GM18508 (cell line): Measurements from ENCODE around the gene SEC61B.
A peak's percentile ranks its signal among the peaks of the same experiment; 100 is the strongest.
"Not testable (repeated sequence)": the region's sequence is repeated elsewhere in the genome, so short reads cannot be mapped to it uniquely, and the experiment has no call there.

Experiments
- ATAC-seq: cut with Tn5 transposase; IDR thresholded peaks from one replicate; pipeline ENCODE4 v1.9.1; 2021; ENCODE audit warnings: moderate number of reproducible peaks; ENCODE audit not compliant: insufficient read depth, unreplicated experiment

The SEC61B gene

GRCh38 chr9:99190597-99191283 lies 31.3 kb upstream of the SEC61B start:
- no peak for ATAC-seq

- ATAC-seq = no peak
Measured at GRCh38 chr9:99192786-99193465, 29.2 kb upstream of the SEC61B start.

- ATAC-seq = no peak
Measured at GRCh38 chr9:99193466-99193821, 28.6 kb upstream of the SEC61B start.

GRCh38 chr9:99196484-99196883 lies 25.6 kb upstream of the SEC61B start:
- ATAC-seq = not testable (repeated sequence)

- ATAC-seq = no peak
Measured at GRCh38 chr9:99197124-99197630, 24.9 kb upstream of the SEC61B start.

- ATAC-seq = no peak
Measured at GRCh38 chr9:99197987-99198386, 24.1 kb upstream of the SEC61B start.

- no peak for ATAC-seq
Measured at GRCh38 chr9:99199938-99200539, 22.0 kb upstream of the SEC61B start.

- no peak for ATAC-seq
Measured at GRCh38 chr9:99201603-99202002, 20.5 kb upstream of the SEC61B start.

- no peak for ATAC-seq
Measured at GRCh38 chr9:99210572-99210971, 11.5 kb upstream of the SEC61B start.

GRCh38 chr9:99211746-99212145 lies 10.3 kb upstream of the SEC61B start:
- no peak for ATAC-seq

GRCh38 chr9:99213197-99213596 lies 8.9 kb upstream of the SEC61B start:
- ATAC-seq = no peak

- ATAC-seq = no peak
Measured at GRCh38 chr9:99216073-99216472, 6.0 kb upstream of the SEC61B start.

- no peak for ATAC-seq
Measured at GRCh38 chr9:99220011-99220410, 2.1 kb upstream of the SEC61B start.

- ATAC-seq = no peak
Measured at GRCh38 chr9:99221266-99221620, 839 bp upstream of the SEC61B start.

GRCh38 chr9:99222416-99223270 lies 561 bp downstream of the SEC61B start:
- ATAC-seq = peak; percentile 25

- ATAC-seq = no peak
Measured at GRCh38 chr9:99224445-99224844, 2.4 kb downstream of the SEC61B start.

- ATAC-seq = no peak
Measured at GRCh38 chr9:99226054-99226453, 4.0 kb downstream of the SEC61B start.

GRCh38 chr9:99230206-99230605 lies 8.1 kb downstream of the SEC61B start:
- no peak for ATAC-seq

GRCh38 chr9:99231711-99232110 lies 9.6 kb downstream of the SEC61B start:
- no peak for ATAC-seq

GRCh38 chr9:99234618-99235017 lies 12.5 kb downstream of the SEC61B start:
- ATAC-seq = no peak

GRCh38 chr9:99235069-99235468 lies 13.0 kb downstream of the SEC61B start:
- ATAC-seq = no peak
